Muscle layer of duodenum (tissue), 2 donors: ENCODE results near the gene ISG15.

Experiments used
- H3K27ac ChIP-seq: one replicate; pipeline ENCODE4 v1.7.0; 2013; ENCODE audit warnings: mild to moderate bottlenecking, low read length
- H3K27me3 ChIP-seq: one replicate; pipeline ENCODE4 v1.7.0; 2013; ENCODE audit warnings: low read depth, mild to moderate bottlenecking, control low read depth, low read length
- H3K36me3 ChIP-seq, 2 donors: one replicate each; pipeline ENCODE4 v1.7.0; 2013; ENCODE audit warnings: low read length in 2 of 2, control low read depth in 1 of 2, mild to moderate bottlenecking in 1 of 2; ENCODE audit not compliant: insufficient read depth in 2 of 2, control insufficient read depth in 1 of 2
- H3K4me1 ChIP-seq, 2 donors: one replicate each; pipeline ENCODE4 v1.7.0; 2013; ENCODE audit warnings: low read length in 2 of 2, mild to moderate bottlenecking in 2 of 2, control low read depth in 1 of 2, moderate library complexity in 1 of 2; ENCODE audit not compliant: insufficient read depth in 2 of 2, control insufficient read depth in 1 of 2
- H3K4me3 ChIP-seq, 2 donors: one replicate each; pipeline ENCODE4 v1.7.0; 2013; ENCODE audit warnings: low read length in 2 of 2, low read depth in 1 of 2, mild to moderate bottlenecking in 1 of 2
- H3K9me3 ChIP-seq, 2 donors: one replicate each; pipeline ENCODE4 v1.7.0; 2013; ENCODE audit warnings: low read length in 2 of 2, control low read depth in 1 of 2, mild to moderate bottlenecking in 1 of 2; ENCODE audit not compliant: control insufficient read depth in 1 of 2
- donor health status: healthy.

Gene ISG15

GRCh38 chr1:1013105-1013921 lies at the start of gene ISG15:
Gene ISG15 (plus strand): TSS chr1:1013497. CDS start chr1:1013574, 77 bp downstream.
- Histone ChIP-seq H3K36me3 (no peaks in the 10 kb centered on the region), H3K27ac (peak within 1 kb of the TSS; percentile 67), H3K4me3 (peak within 1 kb of the TSS; percentile 73 to 79), H3K4me1 (peaks cover 0 to 15% of the 10 kb centered on the region in 2 donors), H3K27me3 (no peaks in the 10 kb centered on the region), H3K9me3 (no peaks in the 10 kb centered on the region)

GRCh38 chr1:963746-964525 lies 49.4 kb upstream of the ISG15 start:
- H3K27ac ChIP-seq, result no peak overlapping the region
- H3K27me3 ChIP-seq, result peaks cover 14% of the 10 kb centered on the region
- H3K9me3 ChIP-seq, result no peaks in the 10 kb centered on the region
- H3K4me1 ChIP-seq, result peaks cover 0 to 28% of the 10 kb centered on the region in 2 donors
- H3K4me3 ChIP-seq, result no peak overlapping the region
- H3K36me3 ChIP-seq, result peaks cover 0 to 11% of the 10 kb centered on the region in 2 donors

DNA sequence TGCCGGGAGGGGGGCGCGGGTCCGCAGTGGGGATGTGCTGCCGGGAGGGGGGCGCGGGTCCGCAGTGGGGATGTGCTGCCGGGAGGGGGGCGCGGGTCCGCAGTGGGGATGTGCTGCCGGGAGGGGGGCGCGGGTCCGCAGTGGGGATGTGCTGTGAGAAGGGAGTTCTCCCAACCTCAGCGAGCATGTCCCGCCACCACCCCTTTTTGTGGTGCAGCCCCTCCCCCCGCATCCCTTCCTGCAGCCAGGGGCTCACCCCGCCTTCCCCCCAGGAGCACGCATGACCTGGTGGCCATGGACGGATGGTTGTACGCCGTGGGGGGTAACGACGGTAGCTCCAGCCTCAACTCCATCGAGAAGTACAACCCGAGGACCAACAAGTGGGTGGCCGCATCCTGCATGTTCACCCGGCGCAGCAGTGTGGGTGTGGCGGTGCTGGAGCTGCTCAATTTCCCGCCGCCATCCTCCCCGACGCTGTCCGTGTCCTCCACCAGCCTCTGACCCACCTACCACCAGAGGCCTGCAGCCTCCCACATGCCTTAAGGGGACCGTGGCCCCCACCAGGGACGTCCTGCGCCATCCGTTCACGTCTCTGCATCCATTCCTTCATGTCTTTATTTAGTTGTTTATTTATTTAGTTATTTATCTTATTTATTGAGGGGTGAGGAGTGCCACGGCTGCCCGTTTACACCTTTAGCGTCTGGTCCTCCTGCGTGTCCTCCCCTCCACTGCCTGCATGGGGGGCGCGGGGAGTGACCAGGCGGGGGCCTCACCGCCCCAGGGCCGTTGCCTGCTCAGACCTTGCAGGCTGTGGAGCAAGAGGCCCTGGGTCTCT lies 48.4 kb upstream of the ISG15 start:
- H3K27me3 ChIP-seq, result peaks cover 18% of the 10 kb centered on the region
- no peaks in the 10 kb centered on the region for H3K9me3 ChIP-seq
- H3K4me3 ChIP-seq, result no peak overlapping the region
- H3K36me3 ChIP-seq, result peaks cover 0 to 11% of the 10 kb centered on the region in 2 donors
- H3K4me1 ChIP-seq, result peaks cover 0 to 22% of the 10 kb centered on the region in 2 donors
- no peak overlapping the region for H3K27ac ChIP-seq

DNA sequence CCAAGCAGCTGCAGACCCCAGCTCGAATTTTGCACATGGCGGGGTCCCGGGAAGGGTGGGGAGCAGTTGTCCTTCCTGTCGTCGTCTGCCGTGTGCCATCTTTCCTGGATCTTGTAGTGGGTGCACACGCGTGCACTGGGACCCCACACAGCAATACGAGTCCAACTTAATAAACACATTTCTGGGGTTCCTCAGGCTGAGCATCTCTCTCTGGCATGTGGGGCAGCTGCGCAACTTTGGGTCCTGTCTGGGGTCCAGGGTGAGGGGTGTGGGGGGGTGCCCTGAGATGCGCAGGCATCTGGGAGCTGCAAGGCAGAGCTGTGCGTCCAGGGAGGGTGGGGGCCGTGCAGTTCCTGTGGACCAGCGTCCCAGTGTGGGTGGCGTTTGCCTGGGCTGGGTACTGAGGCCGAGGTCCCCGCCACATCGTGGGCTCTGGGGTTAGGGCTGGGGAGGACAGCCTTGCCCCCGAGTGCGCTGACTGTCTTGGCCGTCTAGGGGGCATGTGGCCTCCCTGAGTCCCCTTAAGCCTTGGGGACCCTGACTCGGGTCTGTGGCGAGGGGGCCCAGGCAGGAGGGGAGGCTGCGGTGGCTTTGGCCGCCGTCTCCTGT lies 47.7 kb upstream of the ISG15 start:
- Histone ChIP-seq H3K27ac (no peak overlapping the region), H3K4me1 (peaks cover 0 to 20% of the 10 kb centered on the region in 2 donors), H3K9me3 (no peaks in the 10 kb centered on the region), H3K4me3 (no peak overlapping the region), H3K36me3 (peaks cover 0 to 11% of the 10 kb centered on the region in 2 donors), H3K27me3 (peaks cover 25% of the 10 kb centered on the region)

DNA sequence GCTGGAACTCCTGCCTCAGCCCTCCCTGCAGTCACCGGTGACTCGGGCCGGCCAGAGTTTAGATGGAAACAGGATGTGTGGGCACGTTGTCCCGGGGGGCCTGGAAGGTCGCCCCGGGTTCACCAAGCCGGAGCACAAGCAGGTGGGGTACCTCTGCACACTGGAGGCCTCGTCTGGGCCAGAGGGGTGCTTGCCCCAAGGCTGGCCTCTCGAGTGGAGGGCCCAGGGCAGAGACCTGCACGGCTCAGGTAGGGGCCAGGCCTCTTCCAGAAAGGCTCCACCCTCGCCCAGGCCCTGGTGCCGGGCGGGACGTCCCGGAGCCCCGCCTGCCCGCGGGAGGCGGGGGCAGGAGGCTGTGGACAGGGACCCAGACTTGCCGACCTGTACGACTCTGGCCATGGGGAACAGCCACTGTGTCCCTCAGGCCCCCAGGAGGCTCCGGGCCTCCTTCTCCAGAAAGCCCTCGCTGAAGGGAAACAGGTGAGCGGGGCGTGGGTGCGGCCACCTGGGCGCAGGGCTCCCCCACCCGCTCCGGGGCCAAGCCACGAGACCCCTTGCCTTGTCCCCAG lies 47.1 kb upstream of the ISG15 start, which contains the start of gene PLEKHN1:
PLEKHN1 (plus strand) TSS at position 348 of the 569 bp plus-strand sequence; CDS start at position 398, 50 bp downstream.
- Histone ChIP-seq H3K27ac (no peak within 1 kb of the TSS), H3K27me3 (peaks cover 29% of the 10 kb centered on the region), H3K4me3 (peak within 1 kb of the TSS; percentile 33 to 73), H3K4me1 (peaks cover 0 to 17% of the 10 kb centered on the region in 2 donors), H3K36me3 (peaks cover 0 to 11% of the 10 kb centered on the region in 2 donors), H3K9me3 (no peaks in the 10 kb centered on the region)

DNA sequence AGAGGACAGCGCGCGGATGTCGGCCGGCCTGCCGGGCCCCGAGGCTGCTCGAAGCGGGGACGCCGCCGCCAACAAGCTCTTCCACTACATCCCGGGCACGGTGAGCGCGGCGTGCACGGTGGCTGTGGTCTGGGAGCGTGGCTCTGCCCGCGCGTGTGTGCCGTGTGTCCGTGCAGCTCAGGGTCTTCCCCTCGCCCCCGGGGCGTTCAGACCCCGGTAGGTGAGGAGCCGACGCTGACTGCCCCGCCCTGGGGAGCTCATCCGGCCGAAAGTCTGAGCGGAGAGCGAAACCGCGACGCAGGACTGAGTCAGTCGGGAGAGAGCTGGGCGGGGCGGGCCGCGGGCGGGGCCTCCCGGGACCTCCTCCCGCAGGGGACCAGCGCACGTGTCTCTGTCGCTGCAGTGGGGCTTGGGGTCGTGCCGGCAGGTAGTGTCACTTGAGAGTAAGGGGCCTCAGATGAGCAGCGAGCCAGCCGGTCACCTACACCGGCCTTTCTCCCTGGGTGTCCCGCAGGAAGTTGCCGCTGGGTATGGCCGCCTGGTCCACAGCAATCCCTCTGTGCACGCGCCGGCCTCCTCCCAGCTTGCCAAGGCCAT lies 46.5 kb upstream of the ISG15 start:
- Histone ChIP-seq H3K9me3 (no peaks in the 10 kb centered on the region), H3K27ac (no peak overlapping the region), H3K36me3 (peaks cover 0 to 11% of the 10 kb centered on the region in 2 donors), H3K4me1 (peaks cover 0 to 14% of the 10 kb centered on the region in 2 donors), H3K4me3 (peak overlapping the region; percentile 33 to 73), H3K27me3 (peaks cover 29% of the 10 kb centered on the region)

- Histone ChIP-seq H3K27me3 (peaks cover 29% of the 10 kb centered on the region), H3K4me3 (no peak overlapping the region), H3K27ac (no peak overlapping the region), H3K9me3 (no peaks in the 10 kb centered on the region), H3K36me3 (peaks cover 0 to 5% of the 10 kb centered on the region in 2 donors), H3K4me1 (peaks cover 0 to 14% of the 10 kb centered on the region in 2 donors)
Observed at GRCh38 chr1:967466-968343, 45.6 kb upstream of the ISG15 start.

GRCh38 chr1:969260-969855 lies 43.9 kb upstream of the ISG15 start:
- peaks cover 0 to 14% of the 10 kb centered on the region in 2 donors for H3K4me1 ChIP-seq
- H3K27ac ChIP-seq, result no peak overlapping the region
- peaks cover 29% of the 10 kb centered on the region for H3K27me3 ChIP-seq
- H3K4me3 ChIP-seq, result no peak overlapping the region
- H3K36me3 ChIP-seq, result no peaks in the 10 kb centered on the region
- H3K9me3 ChIP-seq, result no peaks in the 10 kb centered on the region

DNA sequence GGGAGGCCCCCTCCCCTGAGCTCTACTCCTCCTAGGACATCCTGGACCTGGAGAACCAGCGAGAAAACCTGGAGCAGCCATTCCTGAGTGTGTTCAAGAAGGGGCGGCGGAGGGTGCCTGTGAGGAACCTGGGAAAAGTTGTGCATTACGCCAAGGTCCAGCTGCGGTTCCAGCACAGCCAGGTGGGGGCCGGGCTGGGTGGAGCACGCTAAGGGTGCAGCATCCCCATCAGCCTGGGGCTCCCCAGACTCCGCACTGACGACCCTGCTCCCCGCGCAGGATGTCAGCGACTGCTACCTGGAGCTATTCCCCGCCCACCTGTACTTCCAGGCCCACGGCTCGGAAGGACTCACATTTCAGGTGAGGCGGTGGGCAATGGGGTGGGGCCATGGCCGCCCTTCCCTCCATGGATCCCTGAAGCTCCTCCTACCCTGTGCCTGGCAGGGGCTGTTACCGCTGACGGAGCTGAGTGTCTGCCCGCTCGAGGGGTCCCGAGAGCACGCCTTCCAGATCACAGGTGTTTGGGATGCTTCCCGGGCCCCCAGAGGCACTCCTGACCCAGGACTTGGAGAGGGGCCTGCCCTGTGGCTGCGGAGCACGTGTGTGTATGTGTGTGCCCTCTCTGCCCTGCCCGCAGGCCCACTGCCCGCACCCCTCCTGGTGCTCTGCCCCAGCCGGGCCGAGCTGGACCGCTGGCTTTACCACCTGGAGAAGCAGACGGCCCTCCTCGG lies 42.9 kb upstream of the ISG15 start:
- Histone ChIP-seq H3K27me3 (peaks cover 29% of the 10 kb centered on the region), H3K36me3 (no peaks in the 10 kb centered on the region), H3K4me1 (peaks cover 0 to 14% of the 10 kb centered on the region in 2 donors), H3K27ac (no peak overlapping the region), H3K4me3 (no peak overlapping the region), H3K9me3 (no peaks in the 10 kb centered on the region)
